SK-N-SH treated with all-trans-retinoic acid at 6 μM for 48 hours (cell line): ENCODE results near the gene DYNC2I2.

Experiments used
- ATAC-seq: fragments of 200-7000 bp; cut with Tn5 transposase; 3 replicates; pipeline ENCODE4 v1.9.1; 2020; ENCODE audit warnings: mild to moderate bottlenecking, moderate library complexity
- BACH2 ChIP-seq: fragments of 250-450 bp; sonication (Bioruptor Pico); IDR thresholded peaks from 2 replicates; pipeline ENCODE4 v1.9.0; 2021; ENCODE audit warnings: mild to moderate bottlenecking, borderline replicate concordance
- CREB5 ChIP-seq: fragments of 250-450 bp; sonication (Bioruptor Pico); IDR thresholded peaks from 2 replicates; pipeline ENCODE4 v1.5.1; 2020; ENCODE audit warnings: low read depth, mild to moderate bottlenecking, moderate library complexity
- CSDC2 ChIP-seq: fragments of 250-450 bp; sonication (Bioruptor Pico); IDR thresholded peaks from 2 replicates; pipeline ENCODE4 v1.5.0; 2020; ENCODE audit warnings: mild to moderate bottlenecking, moderate library complexity
- CSRNP3 ChIP-seq: fragments of 250-450 bp; sonication (Bioruptor Pico); IDR thresholded peaks from 2 replicates; pipeline ENCODE4 v1.5.1; 2021; ENCODE audit warnings: mild to moderate bottlenecking, moderate library complexity
- ESRRG ChIP-seq: fragments of 250-450 bp; sonication (Bioruptor Pico); IDR thresholded peaks from 2 replicates; pipeline ENCODE4 v1.6.1; 2021; ENCODE audit warnings: mild to moderate bottlenecking
- GLIS3 ChIP-seq: fragments of 250-450 bp; sonication (Bioruptor Pico); IDR thresholded peaks from 2 replicates; pipeline ENCODE4 v1.5.0; 2020; ENCODE audit warnings: mild to moderate bottlenecking, moderate library complexity
- OSR1 ChIP-seq: fragments of 250-450 bp; sonication (Bioruptor Pico); IDR thresholded peaks from 2 replicates; pipeline ENCODE4 v1.8.0; 2022; ENCODE audit warnings: moderate library complexity, mild to moderate bottlenecking, inconsistent platforms
- PATZ1 ChIP-seq: fragments of 250-450 bp; sonication (Bioruptor Pico); IDR thresholded peaks from 2 replicates; pipeline ENCODE4 v1.8.0; 2020; ENCODE audit warnings: mild to moderate bottlenecking, moderate library complexity, borderline replicate concordance
- POU6F1 ChIP-seq: fragments of 250-450 bp; sonication (Bioruptor Pico); IDR thresholded peaks from 2 replicates; pipeline ENCODE4 v1.8.0; 2021; ENCODE audit warnings: low read depth, mild to moderate bottlenecking, moderate library complexity, borderline replicate concordance
- PPARA ChIP-seq: fragments of 250-450 bp; sonication (Bioruptor Pico); IDR thresholded peaks from 2 replicates; pipeline ENCODE4 v1.5.0; 2020; ENCODE audit warnings: mild to moderate bottlenecking, borderline replicate concordance
- RARB ChIP-seq: fragments of 250-450 bp; sonication (Bioruptor Pico); IDR thresholded peaks from 2 replicates; pipeline ENCODE4 v1.8.0; 2021; ENCODE audit warnings: mild to moderate bottlenecking, moderate library complexity
- TCF4 ChIP-seq: fragments of 250-450 bp; sonication (Bioruptor Pico); IDR thresholded peaks from 2 replicates; pipeline ENCODE4 v1.8.0; 2021; ENCODE audit warnings: mild to moderate bottlenecking, moderate library complexity, borderline replicate concordance
- TOX ChIP-seq: fragments of 250-450 bp; sonication (Bioruptor Pico); IDR thresholded peaks from 2 replicates; pipeline ENCODE4 v1.8.0; 2021; ENCODE audit warnings: mild to moderate bottlenecking, moderate library complexity, borderline replicate concordance
- TSHZ2 ChIP-seq: fragments of 250-450 bp; sonication (Bioruptor Pico); IDR thresholded peaks from 2 replicates; pipeline ENCODE4 v1.5.0; 2020; ENCODE audit warnings: mild to moderate bottlenecking, moderate library complexity
- ZFP3 ChIP-seq: fragments of 250-450 bp; sonication (Bioruptor Pico); IDR thresholded peaks from 2 replicates; pipeline ENCODE4 v1.5.0; 2020; ENCODE audit warnings: mild to moderate bottlenecking, moderate library complexity
- ZFP30 ChIP-seq: fragments of 450-650 bp; formaldehyde crosslinking; IDR thresholded peaks from 2 replicates; pipeline ENCODE4 v1.5.0; 2022; ENCODE audit warnings: mild to moderate bottlenecking, moderate library complexity
- ZNF565 ChIP-seq: fragments of 450-650 bp; formaldehyde crosslinking; conservative IDR thresholded peaks from 2 replicates; pipeline ENCODE4 v1.5.0; 2020; ENCODE audit warnings: low read depth, mild to moderate bottlenecking, moderate library complexity
- ZNF70 ChIP-seq: fragments of 450-650 bp; formaldehyde crosslinking; IDR thresholded peaks from 2 replicates; pipeline ENCODE4 v1.5.0; 2020; ENCODE audit warnings: mild to moderate bottlenecking, moderate library complexity
- ZNF8 ChIP-seq: fragments of 450-650 bp; formaldehyde crosslinking; IDR thresholded peaks from 2 replicates; pipeline ENCODE4 v1.5.0; 2020; ENCODE audit warnings: mild to moderate bottlenecking, moderate library complexity

DYNC2I2 gene

GRCh38 chr9:128637656-128638055 lies 19.0 kb downstream of the DYNC2I2 start:
- TF ChIP-seq CSDC2 (CRISPR knock-in tag) (no peak), CSRNP3 (CRISPR knock-in tag) (no peak), CREB5 (no peak), ESRRG (CRISPR knock-in tag) (no peak), PPARA (CRISPR knock-in tag) (no peak), OSR1 (CRISPR knock-in tag) (no peak), TCF4 (CRISPR knock-in tag) (no peak), ZNF565 (CRISPR knock-in tag) (no peak), RARB (CRISPR knock-in tag) (no peak), POU6F1 (no peak), TOX (CRISPR knock-in tag) (no peak), TSHZ2 (CRISPR knock-in tag) (no peak), ZNF70 (CRISPR knock-in tag) (no peak), ZFP3 (CRISPR knock-in tag) (no peak), GLIS3 (CRISPR knock-in tag) (no peak)
- no peak for ATAC-seq

GRCh38 chr9:128636556-128637530 lies 19.8 kb downstream of the DYNC2I2 start:
- ATAC-seq = no peak
- TF ChIP-seq RARB (CRISPR knock-in tag) (no peak), PATZ1 (CRISPR knock-in tag) (no peak), ZFP3 (CRISPR knock-in tag) (no peak), PPARA (CRISPR knock-in tag) (no peak), OSR1 (CRISPR knock-in tag) (no peak)
- TF ChIP-seq, all 23 proteins: peak for 0

GRCh38 chr9:128636024-128636390 lies 20.6 kb downstream of the DYNC2I2 start:
- TF ChIP-seq TOX (CRISPR knock-in tag) (no peak), CSDC2 (CRISPR knock-in tag) (no peak), BACH2 (CRISPR knock-in tag) (no peak), PPARA (CRISPR knock-in tag) (no peak), CSRNP3 (CRISPR knock-in tag) (no peak), RARB (CRISPR knock-in tag) (no peak), TSHZ2 (CRISPR knock-in tag) (no peak), TCF4 (CRISPR knock-in tag) (no peak), ZNF565 (CRISPR knock-in tag) (no peak), ZFP3 (CRISPR knock-in tag) (no peak), ZFP30 (CRISPR knock-in tag) (no peak), CREB5 (no peak), ZNF8 (CRISPR knock-in tag) (no peak)
- TF ChIP-seq, all 23 proteins: peak for 0
- peak; percentile 45 for ATAC-seq
